ENCODE data around the gene YBX1.
A peak's percentile ranks its signal among the peaks of the same experiment; 100 is the strongest.

Gene YBX1

DNA sequence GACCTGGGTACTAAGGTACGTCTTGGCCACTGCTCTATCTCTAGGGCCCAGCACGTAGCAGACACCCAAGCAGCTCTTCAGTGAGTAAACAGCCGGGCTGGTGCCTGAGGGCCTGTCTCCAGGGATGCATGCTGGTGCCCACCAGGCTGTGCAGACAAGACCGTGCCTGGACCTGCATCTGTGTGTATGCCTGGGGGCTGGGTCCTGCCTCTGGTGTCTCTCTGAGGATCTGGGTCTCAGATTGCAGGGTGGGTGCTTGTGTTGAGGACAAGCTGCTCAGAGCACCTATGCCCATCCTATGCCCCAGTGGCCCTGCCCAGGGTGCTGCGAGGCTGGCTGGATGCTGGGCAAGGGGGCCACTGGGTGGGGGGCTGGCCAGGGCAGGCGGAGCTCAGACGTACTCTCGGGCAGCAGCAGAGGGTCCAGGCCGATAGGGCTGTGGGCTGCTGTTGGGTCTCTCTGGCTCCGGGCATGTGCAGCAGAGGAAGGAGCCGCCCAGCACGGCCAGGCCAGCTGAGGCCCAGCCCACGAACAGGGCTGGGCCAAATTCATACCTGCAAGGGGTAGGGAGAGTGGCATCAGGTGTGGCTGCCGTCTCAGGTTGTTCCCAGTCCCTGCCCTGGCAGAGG, 53.4 kb downstream of the YBX1 start:
- DNase-seq: no peak

DNA sequence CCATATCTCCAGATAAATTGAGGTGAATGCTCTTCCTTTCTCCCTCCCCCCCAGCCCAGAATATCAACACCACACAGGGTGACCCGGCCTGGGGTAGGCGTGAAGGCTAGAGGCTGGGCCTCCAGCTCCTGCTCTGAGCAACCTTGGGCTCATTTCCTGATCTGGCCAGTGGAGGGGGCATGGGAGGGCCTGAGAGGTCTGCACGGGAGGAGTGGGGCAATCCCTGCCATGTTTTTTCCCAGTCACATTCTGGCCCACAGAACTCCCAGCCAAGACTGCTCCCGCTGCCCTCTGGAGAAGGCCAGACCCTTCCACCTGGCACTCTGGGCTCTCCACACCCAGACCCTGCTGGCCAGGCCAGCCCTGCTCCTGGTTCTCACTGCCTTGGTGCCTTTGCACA, 53.9 kb downstream of the YBX1 start:
- DNase-seq: peak; percentile 43

DNA sequence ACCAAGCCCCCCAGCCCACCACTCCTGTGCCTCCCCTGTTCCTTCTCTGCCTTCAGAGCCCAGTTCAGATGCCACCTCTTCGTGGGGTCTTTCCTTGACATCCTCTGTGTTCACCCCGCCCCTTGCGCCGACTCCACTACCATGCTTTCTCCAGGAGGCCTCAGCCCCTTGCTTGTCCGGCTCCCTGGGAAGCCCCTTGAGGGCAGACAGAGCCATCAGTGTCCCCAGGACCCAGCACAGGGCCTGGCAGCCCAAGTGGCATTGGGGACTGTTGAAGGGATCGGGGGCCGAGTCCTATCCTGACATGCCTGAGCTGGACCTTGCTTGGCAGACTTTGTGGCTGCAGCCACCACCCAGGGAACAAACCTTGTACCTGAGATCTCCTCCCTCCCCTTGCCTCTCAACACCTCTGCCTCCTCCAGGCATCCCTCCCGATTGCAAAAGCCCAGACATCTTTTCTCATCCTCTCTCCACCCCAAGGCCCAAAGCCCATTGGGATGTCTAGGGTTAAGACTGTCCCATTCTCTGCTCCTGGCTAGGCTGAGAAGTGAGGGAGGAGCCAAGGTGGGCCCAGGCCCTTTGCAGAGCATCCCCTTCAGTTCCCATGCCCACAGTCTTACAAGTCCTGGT, 54.5 kb downstream of the YBX1 start:
- DNase-seq: no peak

DNA sequence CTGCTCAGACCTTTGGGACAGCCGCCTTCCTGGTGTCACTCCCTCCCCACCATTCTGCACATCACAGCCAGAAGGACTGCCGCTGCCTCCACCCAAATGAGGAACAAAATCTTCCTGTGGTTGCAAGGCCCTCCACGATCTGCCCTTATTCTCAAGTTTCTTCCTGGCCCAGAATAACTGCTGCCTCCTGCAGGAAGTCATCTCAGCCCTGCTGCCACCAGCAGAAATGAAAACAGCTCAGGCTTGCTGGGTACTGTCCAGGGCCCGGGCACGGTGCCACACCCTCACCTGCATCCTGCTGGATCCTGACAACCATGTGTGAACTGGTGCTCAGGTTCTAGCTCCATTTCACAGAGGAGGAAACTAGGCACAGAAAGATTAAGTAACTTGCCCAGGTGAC, 55.0 kb downstream of the YBX1 start:
- DNase-seq: peak; percentile 36

DNA sequence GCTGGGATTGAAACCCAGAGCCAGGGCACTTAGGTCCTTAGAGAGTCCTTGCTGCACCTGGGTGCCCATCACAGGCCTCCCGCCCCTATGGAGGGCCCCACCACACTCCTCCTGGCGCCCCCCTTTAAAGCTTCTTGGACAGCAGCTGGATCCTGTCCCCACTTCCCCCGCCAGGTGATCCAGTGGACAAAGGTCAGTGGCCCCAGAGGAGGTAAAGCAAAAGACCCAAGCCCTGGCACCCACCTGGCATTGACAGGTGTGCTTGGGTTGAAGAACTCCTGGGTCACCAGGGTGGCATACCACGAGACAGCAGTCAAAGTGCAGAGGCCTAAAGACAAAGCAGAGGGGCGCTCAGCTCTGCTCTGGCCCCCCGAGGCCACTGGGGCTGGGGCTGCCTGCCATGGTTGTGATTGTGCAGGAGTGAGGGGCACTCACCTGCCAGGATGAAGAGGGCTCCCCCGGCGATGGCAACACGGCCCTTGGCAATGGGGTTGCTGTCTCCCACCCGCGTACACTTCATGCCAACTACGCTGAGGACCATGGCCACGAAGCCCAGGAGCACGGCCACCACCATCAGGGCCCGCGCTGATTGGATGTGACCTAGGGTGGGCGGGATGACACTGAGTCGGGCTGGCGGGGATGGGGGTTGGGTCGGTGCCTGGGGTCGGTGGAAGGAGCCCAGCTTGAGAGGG, 55.9 kb downstream of the YBX1 start:
- no peak for DNase-seq

DNA sequence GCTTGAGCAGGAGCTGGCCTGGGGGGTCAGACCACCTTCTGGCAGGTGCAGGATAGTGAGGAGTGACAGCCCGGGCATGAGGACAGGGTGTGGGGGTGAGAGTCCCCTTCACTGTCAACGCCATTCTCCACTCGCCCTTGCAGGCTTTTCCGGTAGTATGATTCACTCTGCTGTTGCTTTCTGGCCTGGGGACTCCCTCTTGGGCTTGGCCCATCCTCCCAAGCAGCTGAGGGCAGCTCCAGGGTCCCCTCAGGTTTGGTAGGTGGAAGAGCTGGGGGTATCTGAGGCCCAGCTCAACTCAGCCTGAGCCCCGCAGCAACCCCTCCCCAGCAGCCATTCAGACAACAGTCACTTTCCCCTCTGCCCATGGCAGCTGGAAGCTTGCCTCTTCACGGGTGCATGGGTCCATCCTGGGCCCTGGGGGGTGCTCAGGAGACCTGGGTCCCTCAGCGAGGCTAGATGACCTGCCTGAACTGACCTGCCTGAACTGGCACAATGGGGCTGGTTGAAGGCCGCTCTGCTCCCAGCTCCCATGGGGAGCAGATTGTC, 56.5 kb downstream of the YBX1 start:
- no peak for DNase-seq

DNA sequence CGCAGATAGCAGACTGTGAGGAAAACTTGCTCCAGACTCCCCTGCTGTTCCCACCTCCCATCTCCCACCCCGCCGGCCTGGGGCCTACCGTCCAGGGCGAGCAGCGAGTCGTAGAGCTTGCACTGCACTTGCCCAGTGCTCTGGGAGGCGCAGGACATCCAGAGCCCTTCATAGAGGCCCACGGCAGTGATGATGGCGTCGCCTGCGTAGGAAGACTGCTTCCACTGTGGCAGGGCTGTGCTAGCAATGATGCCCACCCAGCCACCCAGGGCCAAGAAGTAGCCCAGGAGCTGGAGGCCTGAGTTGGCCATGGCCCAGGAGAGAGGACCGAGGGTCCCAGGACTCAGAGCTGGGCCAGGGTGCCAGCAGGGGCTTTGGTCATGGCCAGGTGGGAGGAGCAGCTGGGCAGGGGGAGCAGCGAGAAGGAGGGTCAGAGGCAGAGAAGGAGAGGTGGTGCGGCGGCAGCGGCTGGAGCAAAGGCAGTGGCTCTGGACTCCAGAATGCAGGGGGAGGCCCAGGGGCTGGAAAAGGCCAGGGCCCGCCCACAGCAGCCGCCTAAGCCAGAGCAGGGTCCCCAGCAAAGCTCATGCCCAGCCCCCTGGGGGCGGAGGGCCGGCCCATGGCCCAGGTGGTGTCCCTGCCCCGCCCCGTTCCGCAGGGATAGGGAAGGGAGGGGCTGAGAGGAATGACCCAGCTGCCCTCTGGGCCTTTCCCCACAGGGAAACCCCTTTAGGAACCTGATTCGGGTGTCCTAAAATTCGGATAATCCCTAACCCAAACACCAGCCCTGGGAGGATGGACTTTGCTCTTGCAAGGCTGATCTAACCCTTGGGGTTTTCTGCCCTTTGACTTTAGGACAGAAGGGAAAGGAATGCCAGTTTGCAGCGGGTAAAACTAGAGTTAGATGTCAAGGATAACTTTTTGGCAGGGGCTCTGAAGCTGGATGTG, 57.8 kb downstream of the YBX1 start, which contains the start of gene CLDN19:
CLDN19 (minus strand) TSS at position 484 of the 948 bp plus-strand sequence; CDS start at position 311, 173 bp downstream.
- DNase-seq: no peak

DNA sequence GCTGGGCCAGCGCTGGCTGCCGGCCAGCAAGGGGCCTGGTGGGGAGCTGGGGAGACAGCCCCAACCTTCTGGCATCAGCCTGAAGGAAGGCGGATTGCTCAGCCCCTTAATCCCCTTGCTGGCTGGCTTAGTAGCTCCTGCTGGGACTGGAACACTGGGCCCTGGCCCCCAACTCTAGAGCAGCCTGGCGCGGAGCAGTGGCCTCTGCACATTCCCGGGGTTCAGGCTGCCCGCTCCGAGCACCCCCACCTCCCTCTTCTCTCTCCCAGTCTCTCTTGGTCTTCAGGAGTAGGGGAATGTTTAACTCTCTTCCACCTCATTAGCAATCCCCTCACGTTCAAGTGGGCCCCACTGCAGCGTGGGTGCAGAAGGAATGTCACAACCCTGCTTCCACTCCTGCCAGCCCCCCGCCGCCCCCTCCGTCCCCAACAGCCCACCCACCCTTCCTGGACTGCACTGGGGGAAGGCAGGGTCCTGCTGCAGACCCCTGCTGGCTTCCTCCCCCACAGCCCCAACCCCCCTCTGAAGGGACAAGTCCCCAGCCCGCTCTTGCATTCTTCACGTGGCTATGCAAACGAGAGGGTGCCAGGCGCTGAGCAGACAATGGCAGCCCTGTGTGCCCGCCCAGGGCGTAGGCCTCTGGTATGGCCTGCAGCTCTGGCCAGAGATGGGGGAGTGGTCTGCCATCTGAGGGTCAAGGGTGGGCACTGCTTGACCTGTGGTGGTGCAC, 58.8 kb downstream of the YBX1 start:
- DNase-seq: no peak

DNA sequence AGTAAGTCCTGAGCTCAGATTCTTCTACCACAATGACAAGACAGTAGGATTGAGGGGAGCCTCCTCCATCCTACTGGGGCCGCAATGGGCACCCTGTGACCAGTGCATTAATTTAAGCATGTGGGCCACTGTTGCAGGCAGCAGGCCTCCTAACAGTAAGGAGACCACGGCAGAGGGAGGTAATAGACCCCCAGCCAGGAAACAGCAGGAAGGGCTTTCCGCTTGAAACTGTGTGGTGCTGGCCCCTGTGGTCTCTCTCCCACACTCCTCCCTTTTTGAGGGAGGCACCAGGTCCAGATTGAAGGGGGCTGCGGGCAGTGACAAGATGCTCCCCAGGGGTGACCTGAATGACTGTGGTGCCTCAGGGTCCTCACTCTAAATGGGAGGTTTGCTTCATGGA, 59.5 kb downstream of the YBX1 start:
- no peak for DNase-seq

DNA sequence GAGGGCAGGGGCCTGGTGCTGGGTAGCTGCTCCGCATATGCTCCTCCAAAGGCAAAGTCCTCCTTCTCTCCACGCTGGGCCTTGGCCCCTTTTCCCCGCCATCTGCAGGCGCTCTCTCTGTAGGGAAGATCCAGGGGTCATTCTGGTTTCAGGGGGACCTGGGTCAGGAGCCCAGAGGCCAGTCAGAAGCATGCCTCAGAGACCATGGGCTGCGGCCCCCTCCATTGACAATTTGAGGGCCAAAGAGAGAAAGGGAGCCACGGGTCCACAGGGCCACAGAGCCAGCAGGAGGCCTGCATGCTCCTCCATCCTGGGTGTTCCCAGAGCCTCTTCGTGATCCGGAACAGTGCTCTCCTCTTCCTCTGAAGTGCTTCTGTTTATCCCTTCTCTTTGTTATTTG, 59.9 kb downstream of the YBX1 start:
- DNase-seq: no peak

DNA sequence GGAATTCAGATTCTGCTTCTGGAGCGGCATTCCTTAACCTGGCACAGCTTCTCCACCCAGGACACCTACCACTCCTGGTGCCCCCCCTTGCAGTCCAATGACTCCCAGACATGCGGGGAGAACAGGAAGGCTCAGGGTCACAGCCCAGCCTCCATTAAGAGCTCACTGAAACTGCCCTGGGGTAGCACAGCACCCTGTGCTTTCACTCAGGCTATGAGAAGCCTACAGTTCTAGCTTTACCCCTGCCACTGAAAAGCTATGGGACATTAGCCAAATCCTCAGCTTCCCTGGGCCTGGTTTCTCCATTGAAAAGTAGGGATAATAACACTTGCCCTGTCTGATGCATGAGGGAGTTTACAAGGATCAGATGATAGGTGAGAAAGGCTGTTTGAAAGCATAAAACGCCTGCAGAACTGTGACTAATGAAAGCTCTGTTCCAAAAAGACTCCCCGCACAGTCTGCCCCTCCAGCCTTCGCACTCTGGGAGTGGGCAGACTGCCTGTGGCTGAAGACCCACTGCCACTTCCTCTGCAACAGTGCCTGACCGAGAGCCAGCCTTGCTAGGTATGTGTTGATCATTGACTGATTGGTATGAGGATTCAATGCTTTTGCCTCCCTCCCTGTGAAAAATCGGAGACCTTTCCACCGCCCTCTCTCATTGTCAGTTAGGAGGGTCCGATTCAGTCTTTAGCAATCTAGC, 60.5 kb downstream of the YBX1 start:
- DNase-seq: no peak

DNA sequence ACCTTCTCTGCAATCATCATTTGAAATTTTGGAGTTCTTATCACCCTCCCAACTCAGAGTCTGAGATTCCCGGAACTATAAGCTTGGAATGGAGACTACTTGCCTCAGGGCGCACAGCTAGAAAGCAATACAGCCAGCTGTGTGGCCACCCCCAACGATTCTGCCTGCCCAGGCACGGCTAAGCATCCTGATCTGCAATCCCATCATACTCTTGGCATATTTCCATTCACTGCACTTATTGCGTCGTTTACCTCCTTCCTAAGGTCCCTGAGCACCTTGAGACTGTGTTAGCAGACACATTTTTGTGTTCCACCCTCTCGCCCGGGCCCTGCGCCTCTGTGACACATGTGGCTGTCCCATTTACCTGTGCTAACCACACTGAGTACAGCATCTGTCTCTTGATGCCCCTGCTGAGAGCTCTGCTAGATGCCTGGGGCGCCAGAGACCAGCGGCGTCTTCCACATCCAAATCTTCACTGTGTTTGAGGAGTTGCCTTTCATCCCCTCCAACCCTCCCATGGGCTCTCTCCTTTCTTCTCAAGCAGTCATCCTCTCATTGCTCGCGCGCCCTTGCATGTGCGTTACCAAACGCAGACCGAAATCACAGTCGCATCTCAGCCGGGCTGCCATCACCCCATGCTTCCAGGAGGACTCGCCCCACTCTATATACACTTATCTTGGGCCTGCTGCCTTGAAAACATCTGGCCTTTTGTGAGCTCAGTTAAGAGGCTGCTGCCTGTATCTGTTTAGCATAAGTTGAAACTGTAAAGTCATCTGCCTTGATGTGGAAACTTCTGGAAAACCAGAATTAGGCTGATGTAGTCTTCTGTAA, 61.3 kb downstream of the YBX1 start:
- no peak for DNase-seq

DNA sequence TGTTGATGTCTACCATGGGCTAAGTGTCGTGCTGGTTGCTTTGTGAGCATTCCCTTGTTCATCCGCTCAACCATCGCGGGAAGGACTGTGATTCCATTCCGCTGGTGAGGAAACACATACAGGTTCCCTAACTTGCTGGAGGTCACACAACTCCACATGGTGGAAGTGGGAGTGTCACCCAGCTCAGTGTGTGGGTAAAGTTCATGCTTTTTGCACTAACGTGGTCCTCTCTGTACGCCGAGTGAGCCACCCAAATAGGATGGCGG, 61.9 kb downstream of the YBX1 start:
- no peak for DNase-seq

DNA sequence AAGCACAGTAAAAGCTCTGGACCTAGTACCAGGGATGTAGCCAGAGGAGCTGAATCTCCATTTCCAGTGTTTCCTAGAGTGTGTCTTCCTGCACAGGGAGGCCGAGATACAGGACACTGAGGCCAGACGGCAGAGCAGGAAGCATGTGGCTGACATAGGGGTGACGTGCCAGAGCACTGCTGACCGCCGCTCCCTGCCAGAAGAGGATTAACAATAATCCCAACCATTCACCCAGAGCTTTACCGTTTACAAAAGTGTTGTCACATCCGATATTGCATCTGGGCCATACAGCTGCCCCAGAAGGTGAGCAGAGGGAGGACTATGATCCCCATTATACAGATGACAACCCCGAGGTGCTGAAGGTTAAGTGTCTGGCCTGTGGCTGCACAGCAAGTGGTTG, 63.6 kb downstream of the YBX1 start:
- DNase-seq: no peak

DNA sequence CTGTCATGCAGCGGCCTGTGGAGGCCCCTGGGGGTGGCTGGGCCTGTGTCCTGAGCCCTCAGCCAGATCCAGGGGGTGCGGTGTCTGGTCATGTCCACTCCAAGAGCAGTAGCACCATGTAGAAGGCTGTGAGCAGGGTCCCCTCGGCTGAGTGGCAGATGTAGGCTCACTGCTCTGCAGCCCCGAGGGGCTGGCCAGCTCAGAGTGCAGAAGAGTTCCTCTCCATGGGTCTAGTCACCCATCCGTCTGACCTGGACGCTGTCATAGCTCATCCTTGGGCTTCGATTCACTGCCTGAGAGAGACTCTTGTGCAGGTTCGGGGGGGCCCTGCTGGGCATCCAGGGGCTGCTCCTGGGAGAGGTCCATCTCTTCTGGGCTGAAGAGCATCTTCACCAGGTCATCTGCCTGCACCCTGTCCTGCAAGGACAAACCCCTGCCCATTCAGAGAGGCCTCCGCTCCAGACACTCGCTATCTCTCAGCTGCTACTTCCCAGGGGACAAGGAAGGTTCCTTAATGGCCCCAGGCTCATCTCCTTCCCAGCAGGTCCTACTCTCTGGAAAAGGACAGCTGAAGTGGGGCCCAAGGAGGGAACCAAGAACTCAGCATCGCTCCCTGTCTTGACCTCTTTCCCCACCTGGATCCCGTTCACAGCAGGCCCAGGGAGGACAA, 64.4 kb downstream of the YBX1 start:
- no peak for DNase-seq

DNA sequence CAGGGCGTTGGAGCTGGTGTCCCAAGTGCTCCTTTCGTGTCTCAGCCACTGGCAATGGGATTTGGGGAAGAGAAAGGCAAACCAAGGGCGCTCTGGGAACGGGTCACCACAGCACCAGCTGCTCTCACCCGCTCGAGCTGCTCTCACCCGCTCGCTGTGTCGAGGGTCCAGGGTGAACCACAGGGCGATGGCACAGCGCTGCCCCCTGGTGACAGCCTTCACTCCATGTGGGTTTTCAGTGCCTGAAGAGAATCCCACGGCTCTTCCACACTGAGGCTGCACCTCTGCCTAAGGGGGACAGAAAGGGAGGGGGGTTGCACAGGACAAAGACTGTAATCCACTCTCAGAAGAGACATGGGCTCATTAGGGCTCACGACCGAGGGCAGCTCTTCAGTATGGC, 64.9 kb downstream of the YBX1 start:
- DNase-seq: peak; percentile 43

DNA sequence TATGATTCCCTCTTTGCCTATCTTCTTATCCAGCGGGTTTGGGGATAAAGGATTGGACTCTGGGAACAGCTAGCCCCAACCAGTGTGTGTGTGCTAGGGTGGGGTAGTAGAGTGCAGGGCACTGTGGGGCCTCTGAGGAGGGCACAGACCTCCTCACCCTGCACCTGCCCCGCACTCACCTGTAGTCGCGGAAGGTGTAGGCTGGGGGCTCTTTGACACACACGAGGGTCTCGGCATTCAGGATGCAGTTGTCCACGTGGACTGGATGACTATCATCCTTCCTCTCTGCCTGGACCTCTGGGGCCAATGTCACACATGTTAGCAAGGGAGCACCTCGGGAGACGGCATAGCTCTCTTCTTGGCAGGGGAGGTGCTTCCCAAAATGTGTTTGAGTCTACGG, 65.8 kb downstream of the YBX1 start:
- no peak for DNase-seq

DNA sequence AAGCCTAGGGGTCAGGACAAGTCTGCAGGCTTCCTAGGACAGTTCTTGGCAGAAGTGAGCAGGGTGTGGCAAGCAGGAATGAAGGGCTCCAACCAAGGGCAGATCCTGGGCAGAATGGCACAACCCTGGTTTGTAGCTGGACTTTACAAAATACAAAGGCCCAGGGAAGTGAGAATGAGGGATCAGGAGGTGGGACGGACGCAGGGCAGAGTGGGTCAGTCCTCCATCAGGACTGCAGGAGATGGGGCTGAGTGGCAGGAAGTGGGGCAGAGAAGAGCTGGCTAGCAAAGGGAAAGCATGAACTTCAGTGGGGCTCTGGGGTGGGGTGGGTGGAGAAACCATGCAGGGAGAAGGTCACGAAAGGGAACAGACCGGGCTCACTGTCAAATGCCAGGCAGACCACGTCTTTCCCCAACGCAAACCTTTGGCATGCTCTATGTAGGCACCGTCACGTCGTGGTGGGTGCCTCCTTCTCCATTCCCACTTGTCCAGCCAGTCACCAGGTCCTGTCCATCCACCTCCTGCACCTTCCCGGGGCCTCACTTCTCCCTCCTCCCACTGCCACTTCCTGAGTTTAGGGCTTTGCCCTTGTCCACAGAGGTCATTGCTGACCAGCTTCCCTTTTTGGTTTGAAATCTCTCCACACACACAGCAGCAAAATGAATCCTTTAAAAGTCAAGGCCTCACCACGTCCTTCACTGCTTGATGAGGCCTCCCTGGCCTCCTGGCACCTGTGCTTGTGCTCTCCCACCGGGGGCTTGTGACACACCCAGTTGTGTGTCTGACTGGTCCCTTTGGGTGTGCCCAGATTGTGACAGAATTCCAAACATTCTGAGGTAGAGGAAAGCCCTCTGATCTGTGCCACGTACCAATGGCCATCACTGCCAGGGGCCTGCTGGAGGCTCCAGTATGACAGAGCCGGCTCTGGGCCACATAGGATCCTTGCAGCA, 66.5 kb downstream of the YBX1 start:
- no peak for DNase-seq

DNA sequence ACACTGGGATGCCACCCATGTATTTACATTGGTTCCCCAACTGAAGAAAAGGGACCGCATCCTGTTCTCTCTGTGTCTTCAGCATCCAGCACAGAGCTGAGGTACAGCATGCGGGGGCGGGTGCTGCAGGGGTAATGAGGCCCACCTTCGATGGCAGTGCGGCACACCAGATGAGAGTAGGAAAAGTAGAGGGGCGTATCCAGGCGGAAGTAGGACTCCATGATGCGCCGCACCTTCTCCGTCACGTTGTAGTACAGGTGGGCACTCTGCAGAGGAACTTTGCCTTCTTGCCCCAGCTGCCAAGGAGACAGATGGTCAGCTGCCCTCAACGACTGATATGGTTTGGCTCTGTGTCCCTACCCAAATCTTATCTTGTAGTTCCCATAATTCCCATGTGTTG, 67.8 kb downstream of the YBX1 start:
- no peak for DNase-seq

All from DMS53 (cell line).